ENCODE data around the gene NPC1. TPM values are rescaled to one million over a fixed set of nuclear protein-coding genes. Genes with fewer than 3 reads are reported as not detected.
A peak's percentile ranks its signal among the peaks of the same experiment; 100 is the strongest.
"Not testable (repeated sequence)": the region's sequence is repeated elsewhere in the genome, so short reads cannot be mapped to it uniquely, and the experiment has no call there.

The NPC1 gene
- total and polyA plus RNA-seq, 2 donors, result 12.5 to 19.8 TPM

DNA sequence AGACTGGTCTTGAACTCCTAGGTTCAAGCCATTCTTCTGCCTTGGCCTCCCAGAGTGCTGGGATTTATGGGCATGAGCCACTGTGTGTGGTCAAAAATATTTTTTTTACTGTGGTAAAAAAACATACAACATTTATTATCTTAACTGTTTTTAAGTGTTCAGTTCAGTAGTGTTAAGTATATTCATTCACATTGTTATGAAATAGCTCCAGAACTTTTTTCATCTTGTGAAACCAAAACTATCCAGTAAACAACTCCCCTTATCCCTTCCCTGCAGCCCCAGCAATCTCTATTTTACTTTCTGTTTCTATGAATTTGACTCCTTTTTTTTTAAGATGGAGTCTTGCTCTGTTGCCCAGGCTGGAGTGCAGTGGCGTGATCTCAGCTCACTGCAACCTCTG lies 73.7 kb downstream of the NPC1 start:
- Histone ChIP-seq H3K27ac (ENCODE audit: low read depth in 1 of 2, low read length in 1 of 2) (no peak overlapping the region), H3K4me3 (ENCODE audit: low read length in 2 of 2) (no peak overlapping the region), H3K4me1 (ENCODE audit: control insufficient read depth in 2 of 2, insufficient read depth in 2 of 2, low read length in 2 of 2) (no peaks in the 10 kb centered on the region), H3K36me3 (ENCODE audit: control insufficient read depth in 2 of 2, insufficient read depth in 2 of 2, low read length in 1 of 2) (peaks cover 39 to 63% of the 10 kb centered on the region in 2 donors), H3K27me3 (ENCODE audit: control insufficient read depth in 2 of 2, insufficient read depth in 1 of 2, low read length in 1 of 2) (no peaks in the 10 kb centered on the region), H3K9me3 (ENCODE audit: control insufficient read depth in 2 of 2, insufficient read depth in 1 of 2, low read length in 1 of 2) (no peaks in the 10 kb centered on the region)
- WGBS, result 96% methylated on average over 1 of the region's 1 CpG
- no peak for DNase-seq (ENCODE audit: low read depth in 6 of 9, low spot score in 9 of 9)

DNA sequence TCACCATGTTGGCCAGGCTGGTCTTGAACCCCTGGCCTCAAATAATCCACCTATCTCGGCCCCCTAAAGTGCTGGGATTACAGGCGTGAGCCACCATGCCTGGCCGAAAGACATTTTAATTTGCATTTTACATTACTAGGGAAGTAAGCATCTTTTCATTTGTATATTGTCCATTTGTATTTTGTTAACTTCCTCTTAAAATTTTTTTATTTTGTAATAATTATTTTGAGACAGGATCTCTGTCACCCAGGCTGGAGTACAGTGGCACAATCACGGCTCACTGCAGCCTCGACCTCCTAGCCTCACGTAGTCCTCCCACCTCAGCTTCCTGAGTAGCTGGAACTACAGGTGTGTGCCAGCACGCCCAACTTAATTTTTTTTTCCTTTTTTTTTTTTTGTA lies 74.1 kb downstream of the NPC1 start:
- H3K36me3 ChIP-seq (ENCODE audit: control insufficient read depth in 2 of 2, insufficient read depth in 2 of 2, low read length in 1 of 2), result peaks cover 41 to 63% of the 10 kb centered on the region in 2 donors
- not testable (repeated sequence) for DNase-seq (ENCODE audit: low read depth in 6 of 9, low spot score in 9 of 9); H3K27me3 ChIP-seq (ENCODE audit: control insufficient read depth in 2 of 2, insufficient read depth in 1 of 2, low read length in 1 of 2); H3K27ac ChIP-seq (ENCODE audit: low read depth in 1 of 2, low read length in 1 of 2); H3K9me3 ChIP-seq (ENCODE audit: control insufficient read depth in 2 of 2, insufficient read depth in 1 of 2, low read length in 1 of 2); H3K4me3 ChIP-seq (ENCODE audit: low read length in 2 of 2); H3K4me1 ChIP-seq (ENCODE audit: control insufficient read depth in 2 of 2, insufficient read depth in 2 of 2, low read length in 2 of 2)
- 73% methylated on average over 7 of the region's 7 CpGs for WGBS

DNA sequence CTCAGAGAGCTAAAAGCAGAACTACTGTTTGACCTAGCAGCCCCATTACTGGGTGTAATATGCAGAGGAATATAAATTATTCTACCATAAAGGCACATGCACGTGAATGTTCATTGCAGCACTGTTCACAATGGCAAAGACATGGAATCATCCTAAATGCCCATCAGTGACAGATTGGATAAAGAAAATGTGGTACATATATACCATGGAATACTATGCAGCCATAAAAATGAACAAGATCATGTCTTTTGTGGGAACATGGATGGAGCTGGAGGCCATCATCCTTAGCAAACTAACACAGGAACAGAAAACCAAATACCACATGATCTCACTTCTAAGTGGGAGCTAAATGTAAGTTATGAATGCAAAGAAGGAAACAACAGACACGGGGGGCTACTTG lies 75.4 kb downstream of the NPC1 start:
- not testable (repeated sequence) for H3K4me1 ChIP-seq (ENCODE audit: control insufficient read depth in 2 of 2, insufficient read depth in 2 of 2, low read length in 2 of 2); H3K27ac ChIP-seq (ENCODE audit: low read depth in 1 of 2, low read length in 1 of 2); H3K9me3 ChIP-seq (ENCODE audit: control insufficient read depth in 2 of 2, insufficient read depth in 1 of 2, low read length in 1 of 2); H3K4me3 ChIP-seq (ENCODE audit: low read length in 2 of 2); H3K27me3 ChIP-seq (ENCODE audit: control insufficient read depth in 2 of 2, insufficient read depth in 1 of 2, low read length in 1 of 2); DNase-seq (ENCODE audit: low read depth in 6 of 9, low spot score in 9 of 9)
- WGBS, result 96% methylated on average over 2 of the region's 2 CpGs
- H3K36me3 ChIP-seq (ENCODE audit: control insufficient read depth in 2 of 2, insufficient read depth in 2 of 2, low read length in 1 of 2), result peaks cover 40 to 62% of the 10 kb centered on the region in 2 donors

DNA sequence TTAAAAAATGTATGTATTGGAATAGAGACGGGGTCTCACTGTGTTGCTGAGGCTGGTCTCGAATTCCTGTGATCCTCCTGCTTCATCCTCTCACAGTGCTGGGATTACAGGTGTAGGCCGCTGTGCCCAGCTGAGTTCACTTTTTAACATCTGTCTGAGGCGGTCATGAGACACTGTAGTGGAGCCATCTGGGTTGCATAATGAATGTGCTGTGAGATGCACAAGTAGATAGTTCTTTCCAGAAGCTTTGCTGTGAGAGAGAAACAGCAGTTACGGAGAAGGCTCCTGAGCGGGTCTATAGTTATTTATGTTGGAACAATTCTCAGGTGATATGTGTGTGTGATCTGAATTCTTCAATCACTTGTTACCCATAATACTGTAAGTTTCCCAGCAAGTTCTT lies 79.9 kb downstream of the NPC1 start:
- no peak overlapping the region for H3K27ac ChIP-seq (ENCODE audit: low read depth in 1 of 2, low read length in 1 of 2)
- 98% methylated on average over 6 of the region's 6 CpGs for whole genome bisulfite sequencing
- no peaks in the 10 kb centered on the region for H3K9me3 ChIP-seq (ENCODE audit: control insufficient read depth in 2 of 2, insufficient read depth in 1 of 2, low read length in 1 of 2)
- H3K27me3 ChIP-seq (ENCODE audit: control insufficient read depth in 2 of 2, insufficient read depth in 1 of 2, low read length in 1 of 2), result no peaks in the 10 kb centered on the region
- no peak for DNase-seq (ENCODE audit: low read depth in 6 of 9, low spot score in 9 of 9)
- H3K4me3 ChIP-seq (ENCODE audit: low read length in 2 of 2), result no peak overlapping the region
- peaks cover 34 to 47% of the 10 kb centered on the region in 2 donors for H3K36me3 ChIP-seq (ENCODE audit: control insufficient read depth in 2 of 2, insufficient read depth in 2 of 2, low read length in 1 of 2)
- H3K4me1 ChIP-seq (ENCODE audit: control insufficient read depth in 2 of 2, insufficient read depth in 2 of 2, low read length in 2 of 2), result peaks cover 18% of the 10 kb centered on the region in 2 donors

DNA sequence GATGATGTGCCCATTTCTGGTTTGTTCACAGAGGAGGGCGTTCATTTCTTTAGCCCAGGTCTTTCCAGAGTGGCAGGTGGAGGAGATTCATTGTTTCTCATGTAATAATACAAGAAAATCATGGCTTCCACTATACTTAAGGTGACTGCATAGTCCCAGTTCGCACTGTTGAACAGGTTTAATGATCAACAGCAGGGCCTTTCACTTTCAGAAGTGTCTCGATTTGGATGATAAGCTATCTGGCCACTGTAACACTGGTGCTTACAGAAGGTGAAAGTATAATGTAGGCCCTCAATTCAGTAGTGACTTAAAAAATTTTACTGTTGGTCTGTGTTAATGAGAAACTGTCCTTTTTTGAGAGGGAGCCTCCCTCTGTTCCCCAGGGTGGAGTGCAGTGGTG lies 81.6 kb downstream of the NPC1 start:
- Histone ChIP-seq H3K4me1 (ENCODE audit: control insufficient read depth in 2 of 2, insufficient read depth in 2 of 2, low read length in 2 of 2) (peaks cover 18% of the 10 kb centered on the region in 2 donors), H3K4me3 (ENCODE audit: low read length in 2 of 2) (peak overlapping the region in 1 of 2 donors; percentile 70), H3K36me3 (ENCODE audit: control insufficient read depth in 2 of 2, insufficient read depth in 2 of 2, low read length in 1 of 2) (peaks cover 21 to 31% of the 10 kb centered on the region in 2 donors), H3K9me3 (ENCODE audit: control insufficient read depth in 2 of 2, insufficient read depth in 1 of 2, low read length in 1 of 2) (no peaks in the 10 kb centered on the region), H3K27ac (ENCODE audit: low read depth in 1 of 2, low read length in 1 of 2) (no peak overlapping the region), H3K27me3 (ENCODE audit: control insufficient read depth in 2 of 2, insufficient read depth in 1 of 2, low read length in 1 of 2) (no peaks in the 10 kb centered on the region)
- DNase-seq (ENCODE audit: low read depth in 6 of 9, low spot score in 9 of 9), result no peak
- 86% methylated on average over 3 of the region's 3 CpGs for WGBS

DNA sequence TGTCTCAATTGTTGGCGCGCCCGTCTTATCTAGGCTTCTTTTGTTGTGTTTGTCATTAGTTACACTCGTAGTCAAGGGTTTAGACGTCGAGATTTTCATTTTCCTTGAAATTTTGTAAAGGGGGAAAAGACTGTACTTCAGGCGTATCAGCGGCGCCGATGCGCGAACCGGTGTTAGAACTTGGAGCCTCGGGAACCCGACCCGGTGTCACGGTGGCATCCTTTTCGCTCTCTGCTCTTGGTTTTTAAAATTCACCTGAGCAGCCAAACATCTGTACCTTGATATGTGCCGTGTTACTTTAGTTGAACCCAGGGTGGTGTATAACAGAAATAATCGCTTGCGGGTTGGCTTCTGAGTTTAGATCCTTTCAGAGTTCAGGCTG lies 82.4 kb downstream of the NPC1 start:
- 6% methylated on average over 21 of the region's 21 CpGs for WGBS
- Histone ChIP-seq H3K4me3 (ENCODE audit: low read length in 2 of 2) (peak overlapping the region; percentile 70 to 98), H3K9me3 (ENCODE audit: control insufficient read depth in 2 of 2, insufficient read depth in 1 of 2, low read length in 1 of 2) (no peaks in the 10 kb centered on the region), H3K27me3 (ENCODE audit: control insufficient read depth in 2 of 2, insufficient read depth in 1 of 2, low read length in 1 of 2) (no peaks in the 10 kb centered on the region), H3K27ac (ENCODE audit: low read depth in 1 of 2, low read length in 1 of 2) (peak overlapping the region in 1 of 2 donors; percentile 74), H3K4me1 (ENCODE audit: control insufficient read depth in 2 of 2, insufficient read depth in 2 of 2, low read length in 2 of 2) (peaks cover 21 to 22% of the 10 kb centered on the region in 2 donors), H3K36me3 (ENCODE audit: control insufficient read depth in 2 of 2, insufficient read depth in 2 of 2, low read length in 1 of 2) (peaks cover 17 to 24% of the 10 kb centered on the region in 2 donors)
- peak in 3 of 9 donors; percentile 13 to 38 (median 31) for DNase-seq (ENCODE audit: low read depth in 6 of 9, low spot score in 9 of 9)

DNA sequence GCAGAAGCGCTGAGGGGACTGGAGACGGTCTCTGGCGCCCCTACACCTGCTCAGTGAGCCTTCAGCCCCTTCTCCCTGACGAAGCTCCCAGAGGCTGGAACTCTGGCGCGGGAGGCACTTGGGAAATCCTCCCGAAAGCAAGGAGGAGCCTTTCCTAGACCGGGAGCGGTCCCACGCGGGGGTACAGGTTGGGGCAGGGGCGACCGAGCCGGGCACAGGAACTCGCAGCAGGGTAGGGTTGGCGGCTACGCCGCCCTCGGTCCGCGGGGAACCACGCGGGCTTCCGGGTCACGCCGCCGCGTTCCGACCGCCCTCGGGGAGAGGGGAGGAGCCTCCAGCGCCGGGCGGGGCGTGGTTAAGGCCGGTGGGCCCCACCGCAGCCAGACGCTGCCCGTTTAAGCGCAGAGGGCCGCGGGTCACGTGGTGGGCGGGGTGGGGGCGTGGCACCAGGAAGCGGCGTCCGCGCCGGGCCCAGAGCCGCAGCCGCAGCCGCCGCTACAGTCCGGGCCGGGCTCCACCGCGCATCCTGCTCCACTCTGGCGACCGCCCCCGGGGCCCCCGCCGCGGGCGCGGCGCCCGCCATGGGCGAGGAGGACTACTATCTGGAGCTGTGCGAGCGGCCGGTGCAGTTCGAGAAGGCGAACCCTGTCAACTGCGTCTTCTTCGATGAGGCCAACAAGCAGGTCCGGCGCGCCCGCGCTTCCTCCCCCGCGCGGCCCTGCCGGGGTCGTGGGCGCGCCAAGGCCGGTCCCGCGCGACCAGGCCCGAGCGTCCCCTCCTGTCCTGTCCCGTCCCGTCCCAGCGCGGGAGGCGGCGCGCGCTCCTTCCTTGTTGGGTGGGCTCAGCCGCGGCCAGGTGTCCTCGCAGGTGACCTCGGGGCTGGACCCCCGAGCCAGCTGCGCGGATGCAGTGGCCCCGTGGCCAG lies 83.0 kb downstream of the NPC1 start, which contains the start of gene RMC1:
Gene RMC1 (plus strand): TSS at position 474 of the 925 bp plus-strand sequence. CDS start 108 bp downstream, at position 582.
- Histone ChIP-seq H3K27ac (ENCODE audit: low read depth in 1 of 2, low read length in 1 of 2) (peak within 1 kb of the TSS; percentile 90 to 99), H3K4me3 (ENCODE audit: low read length in 2 of 2) (peak within 1 kb of the TSS; percentile 70 to 98), H3K27me3 (ENCODE audit: control insufficient read depth in 2 of 2, insufficient read depth in 1 of 2, low read length in 1 of 2) (no peaks in the 10 kb centered on the region), H3K36me3 (ENCODE audit: control insufficient read depth in 2 of 2, insufficient read depth in 2 of 2, low read length in 1 of 2) (peaks cover 14 to 21% of the 10 kb centered on the region in 2 donors), H3K9me3 (ENCODE audit: control insufficient read depth in 2 of 2, insufficient read depth in 1 of 2, low read length in 1 of 2) (no peaks in the 10 kb centered on the region), H3K4me1 (ENCODE audit: control insufficient read depth in 2 of 2, insufficient read depth in 2 of 2, low read length in 2 of 2) (peaks cover 23 to 27% of the 10 kb centered on the region in 2 donors)
- WGBS, result under 1% methylated on average over 110 of the region's 110 CpGs
- peak; percentile 76 to 97 (median 95) for DNase-seq (ENCODE audit: low read depth in 6 of 9, low spot score in 9 of 9)

DNA sequence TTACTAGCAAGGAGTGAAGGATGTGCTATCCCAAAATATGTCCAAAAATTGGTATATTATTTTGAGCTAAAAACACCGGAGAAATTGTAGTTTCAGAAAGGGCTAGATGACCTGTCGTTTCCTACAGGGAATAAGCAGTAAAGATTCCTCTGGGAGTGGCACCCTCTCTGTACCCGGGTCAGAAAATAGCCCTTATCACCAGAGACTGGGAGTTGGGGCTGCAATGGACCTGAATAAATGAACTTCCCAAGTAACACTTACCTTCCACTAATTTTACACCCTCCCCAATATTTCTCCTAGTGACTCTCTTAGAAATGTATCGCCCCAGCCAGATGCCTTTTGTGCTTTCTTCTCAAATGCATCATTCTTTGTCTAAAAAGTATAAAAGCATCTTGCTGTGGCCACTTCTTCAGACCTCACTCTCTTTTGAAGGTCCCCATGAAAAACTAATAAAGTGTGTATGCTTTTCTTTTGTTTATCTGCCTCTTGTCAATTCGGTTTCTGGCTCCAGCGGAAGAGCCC lies 83.7 kb downstream of the NPC1 start:
- Histone ChIP-seq H3K4me3 (ENCODE audit: low read length in 2 of 2) (peak overlapping the region; percentile 70 to 98), H3K27ac (ENCODE audit: low read depth in 1 of 2, low read length in 1 of 2) (peak overlapping the region; percentile 90 to 99), H3K27me3 (ENCODE audit: control insufficient read depth in 2 of 2, insufficient read depth in 1 of 2, low read length in 1 of 2) (no peaks in the 10 kb centered on the region), H3K9me3 (ENCODE audit: control insufficient read depth in 2 of 2, insufficient read depth in 1 of 2, low read length in 1 of 2) (no peaks in the 10 kb centered on the region), H3K4me1 (ENCODE audit: control insufficient read depth in 2 of 2, insufficient read depth in 2 of 2, low read length in 2 of 2) (peaks cover 23 to 31% of the 10 kb centered on the region in 2 donors), H3K36me3 (ENCODE audit: control insufficient read depth in 2 of 2, insufficient read depth in 2 of 2, low read length in 1 of 2) (peaks cover 7 to 14% of the 10 kb centered on the region in 2 donors)
- peak in 1 of 9 donors; percentile 5 for DNase-seq (ENCODE audit: low read depth in 6 of 9, low spot score in 9 of 9)
- 50% methylated on average over 6 of the region's 6 CpGs for WGBS

DNA sequence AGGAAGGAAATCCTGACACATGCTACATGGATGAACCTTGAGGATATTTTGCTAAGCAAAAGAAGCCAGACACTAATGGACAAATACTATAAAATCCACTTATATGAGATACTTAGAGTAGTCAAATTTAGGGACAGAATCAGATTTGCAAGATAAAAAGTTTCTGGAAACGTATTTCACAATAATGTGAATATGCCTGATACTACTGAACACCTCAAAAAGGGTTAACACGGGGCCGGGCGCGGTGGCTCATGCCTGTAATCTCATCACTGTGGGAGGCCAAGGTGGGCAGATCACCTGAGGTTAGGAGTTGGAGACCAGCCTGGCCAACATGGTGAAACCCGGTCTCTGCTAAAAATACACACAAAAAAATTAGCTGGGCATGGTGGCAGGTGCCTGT lies 84.7 kb downstream of the NPC1 start:
- Histone ChIP-seq H3K4me1 (ENCODE audit: control insufficient read depth in 2 of 2, insufficient read depth in 2 of 2, low read length in 2 of 2) (peaks cover 23 to 32% of the 10 kb centered on the region in 2 donors), H3K9me3 (ENCODE audit: control insufficient read depth in 2 of 2, insufficient read depth in 1 of 2, low read length in 1 of 2) (no peaks in the 10 kb centered on the region), H3K36me3 (ENCODE audit: control insufficient read depth in 2 of 2, insufficient read depth in 2 of 2, low read length in 1 of 2) (peaks cover 4 to 8% of the 10 kb centered on the region in 2 donors), H3K27ac (ENCODE audit: low read depth in 1 of 2, low read length in 1 of 2) (no peak overlapping the region), H3K4me3 (ENCODE audit: low read length in 2 of 2) (no peak overlapping the region), H3K27me3 (ENCODE audit: control insufficient read depth in 2 of 2, insufficient read depth in 1 of 2, low read length in 1 of 2) (no peaks in the 10 kb centered on the region)
- no peak for DNase-seq (ENCODE audit: low read depth in 6 of 9, low spot score in 9 of 9)
- 97% methylated on average over 6 of the region's 6 CpGs for WGBS

Data from thymus (tissue), 11 donors.